ENCODE data around the gene KRT40.

GRCh38 chr17:40950176-40950575, 34.0 kb downstream of the KRT40 start:
- TF ChIP-seq CTCF (conservative IDR thresholded peaks at IDR 0.05) (no peak), EZH2 (IDR thresholded peaks at IDR 0.05; ENCODE audit: low read depth) (no peak)
